NB4 (cell line): Measurements from ENCODE around the gene ZBTB4.

Source experiments
- DNase-seq: peaks from one replicate; pipeline ENCODE4 v3.0.0; 2010; ENCODE audit warnings: low read depth
- H3K4me3 ChIP-seq: one replicate; pipeline ENCODE4 v1.5.1; 2011; ENCODE audit warnings: mild to moderate bottlenecking, low read depth, low read length, moderate library complexity
- MYC ChIP-seq: IDR thresholded peaks from 2 replicates; pipeline ENCODE4 v1.6.1; 2011; ENCODE audit warnings: low read depth, low read length
- POLR2A ChIP-seq: IDR thresholded peaks from 2 replicates; pipeline ENCODE4 v1.6.1; 2011; ENCODE audit warnings: mild to moderate bottlenecking; ENCODE audit not compliant: insufficient read length; ENCODE audit errors: extremely low read depth
- TF ChIP-seq, protein P1 (sequence below): IDR thresholded peaks from one replicate; pipeline ENCODE4 v1.5.1; 2012; ENCODE audit warnings: low read depth, low read length
- TF ChIP-seq, protein P2 (sequence below): IDR thresholded peaks from 2 replicates; pipeline ENCODE4 v1.6.1; 2011; ENCODE audit warnings: low read depth, low read length

Gene ZBTB4, protein sequence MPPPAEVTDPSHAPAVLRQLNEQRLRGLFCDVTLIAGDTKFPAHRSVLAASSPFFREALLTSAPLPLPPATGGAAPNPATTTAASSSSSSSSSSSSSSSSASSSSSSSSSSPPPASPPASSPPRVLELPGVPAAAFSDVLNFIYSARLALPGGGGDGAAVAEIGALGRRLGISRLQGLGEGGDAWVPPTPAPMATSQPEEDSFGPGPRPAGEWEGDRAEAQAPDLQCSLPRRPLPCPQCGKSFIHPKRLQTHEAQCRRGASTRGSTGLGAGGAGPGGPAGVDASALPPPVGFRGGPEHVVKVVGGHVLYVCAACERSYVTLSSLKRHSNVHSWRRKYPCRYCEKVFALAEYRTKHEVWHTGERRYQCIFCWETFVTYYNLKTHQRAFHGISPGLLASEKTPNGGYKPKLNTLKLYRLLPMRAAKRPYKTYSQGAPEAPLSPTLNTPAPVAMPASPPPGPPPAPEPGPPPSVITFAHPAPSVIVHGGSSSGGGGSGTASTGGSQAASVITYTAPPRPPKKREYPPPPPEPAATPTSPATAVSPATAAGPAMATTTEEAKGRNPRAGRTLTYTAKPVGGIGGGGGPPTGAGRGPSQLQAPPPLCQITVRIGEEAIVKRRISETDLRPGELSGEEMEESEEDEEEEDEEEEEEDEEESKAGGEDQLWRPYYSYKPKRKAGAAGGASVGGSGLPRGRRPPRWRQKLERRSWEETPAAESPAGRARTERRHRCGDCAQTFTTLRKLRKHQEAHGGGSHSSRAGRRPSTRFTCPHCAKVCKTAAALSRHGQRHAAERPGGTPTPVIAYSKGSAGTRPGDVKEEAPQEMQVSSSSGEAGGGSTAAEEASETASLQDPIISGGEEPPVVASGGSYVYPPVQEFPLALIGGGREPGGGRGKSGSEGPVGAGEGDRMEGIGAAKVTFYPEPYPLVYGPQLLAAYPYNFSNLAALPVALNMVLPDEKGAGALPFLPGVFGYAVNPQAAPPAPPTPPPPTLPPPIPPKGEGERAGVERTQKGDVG

DNA sequence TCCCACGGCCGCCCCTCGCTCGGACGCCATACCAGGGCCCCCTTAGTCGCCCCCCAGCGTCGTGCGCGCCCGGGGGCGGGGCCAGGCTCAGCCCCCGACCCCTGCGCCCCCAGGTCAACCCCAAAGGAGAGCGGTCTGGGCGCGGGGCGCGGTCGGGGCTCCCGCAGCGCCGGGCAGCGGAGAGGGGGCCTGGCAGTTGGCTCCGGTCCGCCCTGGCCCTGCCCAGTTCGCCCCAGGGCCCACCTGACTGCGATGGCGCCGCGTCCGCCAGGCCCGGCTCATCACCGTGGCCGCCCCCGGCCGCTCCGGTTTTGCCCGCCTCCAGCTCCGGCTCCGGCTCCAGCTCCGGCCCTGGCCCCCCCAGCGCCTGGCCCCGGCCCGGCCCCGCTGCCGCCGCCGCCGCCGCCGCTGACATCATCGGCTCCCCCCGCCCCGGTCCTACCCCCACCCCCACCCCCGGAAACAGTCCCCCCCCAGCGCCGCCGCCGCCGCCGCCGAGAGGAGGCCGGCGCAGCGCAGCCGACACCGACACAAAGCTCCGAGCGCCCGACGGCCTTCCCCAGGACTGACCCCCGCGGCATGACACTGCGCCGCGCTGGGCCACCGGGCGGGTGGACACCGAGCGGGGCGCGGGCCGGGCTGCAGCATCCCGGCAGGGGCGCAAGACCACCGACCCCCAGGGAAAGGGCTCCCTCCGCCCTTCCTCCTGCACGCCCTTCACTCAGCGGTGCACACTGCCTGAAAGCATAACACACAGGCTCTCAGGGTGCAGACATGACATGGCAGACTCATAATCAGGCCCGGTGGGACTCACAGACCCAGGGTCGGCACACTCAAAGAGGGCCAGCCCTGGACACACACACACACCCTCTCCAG, at the start of gene ZBTB4:
TSS of gene ZBTB4 (minus strand) at position 419 of the 876 bp plus-strand sequence. CDS start 12,830 bp downstream, outside the sequence.
- peak; percentile 45 for DNase-seq
- peak within 1 kb of the TSS; percentile 38 for H3K4me3 ChIP-seq
- TF ChIP-seq, protein P1, sequence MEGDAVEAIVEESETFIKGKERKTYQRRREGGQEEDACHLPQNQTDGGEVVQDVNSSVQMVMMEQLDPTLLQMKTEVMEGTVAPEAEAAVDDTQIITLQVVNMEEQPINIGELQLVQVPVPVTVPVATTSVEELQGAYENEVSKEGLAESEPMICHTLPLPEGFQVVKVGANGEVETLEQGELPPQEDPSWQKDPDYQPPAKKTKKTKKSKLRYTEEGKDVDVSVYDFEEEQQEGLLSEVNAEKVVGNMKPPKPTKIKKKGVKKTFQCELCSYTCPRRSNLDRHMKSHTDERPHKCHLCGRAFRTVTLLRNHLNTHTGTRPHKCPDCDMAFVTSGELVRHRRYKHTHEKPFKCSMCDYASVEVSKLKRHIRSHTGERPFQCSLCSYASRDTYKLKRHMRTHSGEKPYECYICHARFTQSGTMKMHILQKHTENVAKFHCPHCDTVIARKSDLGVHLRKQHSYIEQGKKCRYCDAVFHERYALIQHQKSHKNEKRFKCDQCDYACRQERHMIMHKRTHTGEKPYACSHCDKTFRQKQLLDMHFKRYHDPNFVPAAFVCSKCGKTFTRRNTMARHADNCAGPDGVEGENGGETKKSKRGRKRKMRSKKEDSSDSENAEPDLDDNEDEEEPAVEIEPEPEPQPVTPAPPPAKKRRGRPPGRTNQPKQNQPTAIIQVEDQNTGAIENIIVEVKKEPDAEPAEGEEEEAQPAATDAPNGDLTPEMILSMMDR = no peak
- no peak for TF ChIP-seq MYC
- TF ChIP-seq POLR2A = peak; percentile 36

DNA sequence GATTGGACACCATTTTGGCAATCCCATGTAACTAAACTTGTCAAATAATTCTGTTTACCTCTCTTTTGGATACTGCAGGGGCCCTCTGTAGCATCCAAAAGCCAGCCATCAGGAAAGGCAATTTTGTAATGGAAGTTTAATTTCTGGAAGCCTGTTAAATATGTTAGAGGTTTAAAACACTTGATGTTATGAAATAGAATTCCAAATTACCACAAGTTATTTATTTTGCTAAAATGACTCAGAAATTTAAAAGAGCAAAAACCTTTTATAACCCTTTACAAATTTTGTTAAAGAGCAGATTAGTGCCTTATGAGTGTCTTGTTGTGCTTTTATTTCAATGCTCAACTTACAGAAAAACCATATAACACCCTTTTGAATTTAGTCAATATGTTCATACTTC, 49.4 kb upstream of the ZBTB4 start:
- no peak for DNase-seq
- H3K4me3 ChIP-seq = no peak overlapping the region
- TF ChIP-seq MYC (no peak), POLR2A (no peak)
- TF ChIP-seq, protein P1 = no peak
- TF ChIP-seq, protein P2, sequence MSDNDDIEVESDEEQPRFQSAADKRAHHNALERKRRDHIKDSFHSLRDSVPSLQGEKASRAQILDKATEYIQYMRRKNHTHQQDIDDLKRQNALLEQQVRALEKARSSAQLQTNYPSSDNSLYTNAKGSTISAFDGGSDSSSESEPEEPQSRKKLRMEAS = no peak

DNA sequence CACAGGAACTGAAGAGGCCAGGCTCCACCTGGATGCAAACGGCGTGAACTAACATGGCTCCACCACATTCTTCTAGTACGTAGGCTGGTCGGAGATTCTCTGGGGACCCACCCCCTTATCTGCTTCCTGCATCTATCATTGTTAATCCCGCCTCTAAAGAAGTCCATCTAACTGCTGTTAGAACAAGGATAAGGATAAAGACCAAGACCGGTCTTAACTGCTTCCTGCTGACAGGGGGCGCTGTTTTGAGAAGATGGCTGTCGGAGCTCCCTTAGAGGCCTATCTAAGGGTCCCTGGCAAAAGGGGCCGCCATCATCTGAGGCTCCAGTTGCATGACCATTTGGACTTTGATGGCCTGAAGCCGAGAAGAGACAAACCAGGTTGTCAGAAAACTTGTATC, 43.6 kb upstream of the ZBTB4 start:
- H3K4me3 ChIP-seq = no peak overlapping the region
- DNase-seq = peak; percentile 39
- TF ChIP-seq, protein P1 = peak; percentile 27
- TF ChIP-seq MYC = no peak

DNA sequence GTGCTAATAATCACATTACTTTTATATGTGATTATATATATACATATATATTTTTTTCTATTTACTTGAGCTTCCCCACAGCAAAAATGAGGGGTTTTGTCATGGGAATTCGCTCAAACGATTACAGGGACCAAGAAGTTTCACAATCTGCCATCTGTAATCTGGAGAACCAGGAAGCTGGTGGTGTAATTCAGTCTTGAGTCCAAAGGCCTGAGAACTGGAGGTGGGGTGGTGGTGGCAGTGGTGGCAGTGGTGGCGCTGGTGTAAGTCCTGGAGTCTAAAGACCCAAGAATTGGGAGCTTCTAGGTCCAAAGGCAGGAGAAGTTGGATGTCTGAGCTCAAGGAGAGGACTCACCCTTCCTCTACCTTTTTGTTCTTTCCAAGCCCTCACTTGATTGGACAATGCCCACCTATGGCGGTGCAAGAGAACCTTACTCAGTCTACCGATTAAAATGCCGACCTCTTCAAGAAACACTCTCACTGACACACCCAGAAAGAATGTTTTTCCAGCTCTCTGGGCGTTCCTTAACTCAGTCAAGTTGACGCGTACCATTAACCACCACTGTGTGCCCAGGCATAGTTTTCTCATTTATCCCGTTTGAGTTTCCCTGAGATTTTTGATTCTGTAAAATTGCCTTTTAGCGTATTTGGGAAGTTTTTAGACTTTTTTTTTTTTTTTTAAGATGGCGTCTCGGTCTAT, 36.6 kb upstream of the ZBTB4 start:
- no peak overlapping the region for H3K4me3 ChIP-seq
- DNase-seq = peak; percentile 16
- TF ChIP-seq, protein P1 = no peak
- TF ChIP-seq MYC = no peak
- TF ChIP-seq, protein P2 = no peak
- TF ChIP-seq POLR2A = no peak

DNA sequence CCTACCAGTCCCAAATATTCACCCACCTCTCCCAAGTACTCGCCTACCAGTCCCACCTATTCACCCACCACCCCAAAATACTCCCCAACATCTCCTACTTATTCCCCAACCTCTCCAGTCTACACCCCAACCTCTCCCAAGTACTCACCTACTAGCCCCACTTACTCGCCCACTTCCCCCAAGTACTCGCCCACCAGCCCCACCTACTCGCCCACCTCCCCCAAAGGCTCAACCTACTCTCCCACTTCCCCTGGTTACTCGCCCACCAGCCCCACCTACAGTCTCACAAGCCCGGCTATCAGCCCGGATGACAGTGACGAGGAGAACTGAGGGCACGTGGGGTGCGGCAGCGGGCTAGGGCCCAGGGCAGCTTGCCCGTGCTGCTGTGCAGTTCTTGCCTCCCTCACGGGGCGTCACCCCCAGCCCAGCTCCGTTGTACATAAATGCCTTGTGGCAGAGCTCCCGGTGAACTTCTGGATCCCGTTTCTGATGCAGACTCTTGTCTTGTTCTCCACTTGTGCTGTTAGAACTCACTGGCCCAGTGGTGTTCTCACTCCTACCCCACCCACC, 34.5 kb upstream of the ZBTB4 start:
- no peak for DNase-seq
- TF ChIP-seq MYC (no peak), POLR2A (no peak)
- TF ChIP-seq, protein P1 = no peak
- TF ChIP-seq, protein P2 = no peak
- H3K4me3 ChIP-seq = no peak overlapping the region
